Measurements from ENCODE around the gene CEBPA. TPM values are rescaled to one million over a fixed set of nuclear protein-coding genes. Genes with fewer than 3 reads are reported as not detected.

The CEBPA gene
- total RNA-seq, 3 donors from 2014 or later (not counting 1 experiment from before 2014, with no cell fraction given): 7.6 to 19.5 (median 8.2) TPM

GRCh38 chr19:33267706-33268105, 34.6 kb downstream of the CEBPA start:
- no peak for DNase-seq
- Mint-ChIP-seq H3K36me3 (no peaks in the 10 kb centered on the region), H3K9me3 (no peaks in the 10 kb centered on the region), H3K27ac (no peak overlapping the region), H3K4me3 (no peak overlapping the region), H3K4me1 (peaks cover 0 to 5% of the 10 kb centered on the region in 2 donors), H3K27me3 (ENCODE audit: low read depth in 2 of 2) (no peaks in the 10 kb centered on the region)
- Histone ChIP-seq H3K27ac (ENCODE audit: low read length) (no peak overlapping the region), H3K36me3 (ENCODE audit: control insufficient read depth, insufficient read depth, low read length) (no peaks in the 10 kb centered on the region), H3K4me3 (ENCODE audit: low read length) (no peak overlapping the region), H3K9me3 (ENCODE audit: control insufficient read depth, insufficient read depth, low read length) (no peaks in the 10 kb centered on the region), H3K27me3 (ENCODE audit: control insufficient read depth, insufficient read depth, low read length) (no peaks in the 10 kb centered on the region), H3K4me1 (ENCODE audit: control insufficient read depth, insufficient read depth, low read length) (peaks cover 20% of the 10 kb centered on the region)
- intact Hi-C loops (cut with micrococcal nuclease): no loop called here
- 81% methylated on average over 14 of the region's 14 CpGs for WGBS (ENCODE audit: insufficient coverage)
- TF ChIP-seq, protein P1, sequence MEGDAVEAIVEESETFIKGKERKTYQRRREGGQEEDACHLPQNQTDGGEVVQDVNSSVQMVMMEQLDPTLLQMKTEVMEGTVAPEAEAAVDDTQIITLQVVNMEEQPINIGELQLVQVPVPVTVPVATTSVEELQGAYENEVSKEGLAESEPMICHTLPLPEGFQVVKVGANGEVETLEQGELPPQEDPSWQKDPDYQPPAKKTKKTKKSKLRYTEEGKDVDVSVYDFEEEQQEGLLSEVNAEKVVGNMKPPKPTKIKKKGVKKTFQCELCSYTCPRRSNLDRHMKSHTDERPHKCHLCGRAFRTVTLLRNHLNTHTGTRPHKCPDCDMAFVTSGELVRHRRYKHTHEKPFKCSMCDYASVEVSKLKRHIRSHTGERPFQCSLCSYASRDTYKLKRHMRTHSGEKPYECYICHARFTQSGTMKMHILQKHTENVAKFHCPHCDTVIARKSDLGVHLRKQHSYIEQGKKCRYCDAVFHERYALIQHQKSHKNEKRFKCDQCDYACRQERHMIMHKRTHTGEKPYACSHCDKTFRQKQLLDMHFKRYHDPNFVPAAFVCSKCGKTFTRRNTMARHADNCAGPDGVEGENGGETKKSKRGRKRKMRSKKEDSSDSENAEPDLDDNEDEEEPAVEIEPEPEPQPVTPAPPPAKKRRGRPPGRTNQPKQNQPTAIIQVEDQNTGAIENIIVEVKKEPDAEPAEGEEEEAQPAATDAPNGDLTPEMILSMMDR (IDR thresholded peaks at IDR 0.05): no peak
- ATAC-seq: no peak

DNA sequence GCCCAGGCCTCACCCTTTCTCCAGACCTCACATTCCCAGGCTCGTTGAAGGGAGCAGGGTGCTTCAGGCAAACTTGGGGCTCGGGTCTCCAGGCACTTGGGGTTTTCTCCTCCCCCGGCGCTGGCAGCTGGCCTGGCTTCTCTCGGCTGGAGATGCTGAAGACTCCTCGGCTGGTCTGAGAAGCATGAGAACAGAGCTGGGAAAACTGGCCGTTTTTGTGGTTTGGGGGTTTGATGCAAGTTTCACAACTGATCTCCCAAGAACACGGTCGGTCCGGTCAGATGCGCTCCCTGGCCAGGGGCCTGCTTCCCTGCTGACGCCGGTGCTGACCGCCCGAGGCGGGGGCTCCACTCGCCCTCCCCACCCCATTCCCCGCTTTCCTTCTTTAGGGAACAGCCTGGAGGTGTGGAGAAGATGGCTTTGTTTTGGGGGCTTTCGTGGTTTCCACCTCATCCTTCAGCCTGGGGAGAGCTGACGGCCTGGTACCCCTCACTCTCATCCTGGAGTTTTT, 35.3 kb downstream of the CEBPA start:
- Histone ChIP-seq H3K4me3 (ENCODE audit: low read length) (no peak overlapping the region), H3K27ac (ENCODE audit: low read length) (no peak overlapping the region), H3K9me3 (ENCODE audit: control insufficient read depth, insufficient read depth, low read length) (no peaks in the 10 kb centered on the region), H3K27me3 (ENCODE audit: control insufficient read depth, insufficient read depth, low read length) (no peaks in the 10 kb centered on the region), H3K4me1 (ENCODE audit: control insufficient read depth, insufficient read depth, low read length) (peaks cover 20% of the 10 kb centered on the region), H3K36me3 (ENCODE audit: control insufficient read depth, insufficient read depth, low read length) (no peaks in the 10 kb centered on the region)
- Mint-ChIP-seq H3K9me3 (no peaks in the 10 kb centered on the region), H3K36me3 (no peaks in the 10 kb centered on the region), H3K4me1 (peaks cover 0 to 8% of the 10 kb centered on the region in 2 donors), H3K27me3 (ENCODE audit: low read depth in 2 of 2) (no peaks in the 10 kb centered on the region), H3K4me3 (no peak overlapping the region), H3K27ac (no peak overlapping the region)
- WGBS (ENCODE audit: insufficient coverage): 65% methylated on average over 13 of the region's 20 CpGs
- TF ChIP-seq, protein P1 (IDR thresholded peaks at IDR 0.05): no peak
- intact Hi-C loops (cut with micrococcal nuclease): no loop called here
- DNase-seq (no peak), ATAC-seq (no peak)

DNA sequence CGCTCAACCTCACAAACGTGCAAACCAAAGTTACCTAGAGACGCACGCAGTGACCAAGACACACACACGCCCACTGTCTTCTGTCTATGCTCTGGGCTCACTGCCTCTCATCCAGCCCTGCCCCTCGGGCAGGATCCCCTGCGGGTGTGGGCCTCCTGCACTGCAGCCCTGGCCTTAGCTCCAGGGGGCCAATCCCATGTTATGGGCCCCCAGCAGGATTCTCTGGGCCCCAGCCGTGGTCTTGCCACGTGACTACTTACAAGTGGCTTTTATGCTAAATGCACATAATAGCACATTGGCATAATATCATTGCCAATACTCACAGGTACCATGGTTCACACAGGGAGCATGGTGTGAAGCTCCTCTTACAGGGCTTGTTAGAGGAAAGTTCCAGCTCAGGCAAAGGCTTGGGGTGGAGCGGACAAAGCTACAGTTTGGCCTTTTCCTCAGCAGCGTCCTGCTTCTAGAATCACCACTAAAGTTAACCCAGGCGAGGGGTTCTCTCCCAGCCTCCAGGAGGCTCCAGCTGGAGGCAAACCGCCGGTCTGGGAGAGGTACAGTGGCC, 37.4 kb downstream of the CEBPA start:
- peaks cover 40% of the 10 kb centered on the region for H3K4me1 ChIP-seq (ENCODE audit: control insufficient read depth, insufficient read depth, low read length)
- H3K4me3 Mint-ChIP-seq: no peak overlapping the region
- H3K36me3 Mint-ChIP-seq: no peaks in the 10 kb centered on the region
- no peaks in the 10 kb centered on the region for H3K27me3 ChIP-seq (ENCODE audit: control insufficient read depth, insufficient read depth, low read length)
- H3K9me3 Mint-ChIP-seq: no peaks in the 10 kb centered on the region
- WGBS (ENCODE audit: insufficient coverage): 87% methylated on average over 14 of the region's 14 CpGs
- DNase-seq (no peak), ATAC-seq (no peak)
- peaks cover 6 to 24% of the 10 kb centered on the region in 2 donors for H3K4me1 Mint-ChIP-seq
- H3K36me3 ChIP-seq (ENCODE audit: control insufficient read depth, insufficient read depth, low read length): no peaks in the 10 kb centered on the region
- TF ChIP-seq, protein P1 (IDR thresholded peaks at IDR 0.05): no peak
- H3K9me3 ChIP-seq (ENCODE audit: control insufficient read depth, insufficient read depth, low read length): no peaks in the 10 kb centered on the region
- H3K27ac Mint-ChIP-seq: peak overlapping the region in 1 of 2 donors; percentile 45
- intact Hi-C loops (cut with micrococcal nuclease): no loop called here
- no peak overlapping the region for H3K27ac ChIP-seq (ENCODE audit: low read length)
- H3K27me3 Mint-ChIP-seq (ENCODE audit: low read depth in 2 of 2): no peaks in the 10 kb centered on the region
- no peak overlapping the region for H3K4me3 ChIP-seq (ENCODE audit: low read length)

Data from natural killer cell (primary cell).